Breast epithelium (tissue), 4 donors: ENCODE data around the gene IL18BP. TPM values are rescaled to one million over a fixed set of nuclear protein-coding genes. Genes with fewer than 3 reads are reported as not detected.

Experiments used
- DNase-seq, 2 donors: peaks; one replicate each; pipeline ENCODE4 v3.0.0-alpha.2; 2019; ENCODE audit warnings: low spot score in 2 of 2
- H3K27ac ChIP-seq, 2 donors: fragments of 200-600 bp; sonication (generic) in 1 of 2; one replicate each; pipeline ENCODE4 v1.5.1; 2016 to 2019; ENCODE audit warnings: mild to moderate bottlenecking in 1 of 2
- H3K27me3 ChIP-seq, 2 donors: fragments of 200-600 bp; sonication (generic) in 1 of 2; one replicate each; pipeline versions ENCODE4 v1.5.1 to v1.6.0; 2017 to 2019; ENCODE audit warnings: control low read depth in 1 of 2, mild to moderate bottlenecking in 1 of 2
- H3K36me3 ChIP-seq: fragments of 200-600 bp; one replicate; pipeline ENCODE4 v1.5.1; 2019
- H3K4me1 ChIP-seq, 2 donors: fragments of 200-600 bp; sonication (generic); one replicate each; pipeline ENCODE4 v1.5.1; 2016 to 2019; ENCODE audit warnings: control low read depth in 1 of 2
- H3K4me3 ChIP-seq, 3 donors: fragments of 200-600 bp; sonication (generic); 1 replicate in 2 of 3; 2 replicates in 1 of 3; pipeline ENCODE4 v1.5.1; 2016 to 2019; ENCODE audit warnings: mild to moderate bottlenecking in 3 of 3, moderate library complexity in 2 of 3
- H3K9me3 ChIP-seq, 2 donors: fragments of 200-600 bp; sonication (generic) in 1 of 2; one replicate each; pipeline ENCODE4 v1.5.1; 2016 to 2019; ENCODE audit warnings: control low read depth in 1 of 2
- POLR2A ChIP-seq: fragments of 450-650 bp; IDR thresholded peaks from one replicate; pipeline ENCODE4 v1.6.1; 2016; ENCODE audit warnings: antibody characterized with exemption, mild to moderate bottlenecking, moderate library complexity
- POLR2AphosphoS5 ChIP-seq, 3 donors: sonication (generic); formaldehyde crosslinking; IDR thresholded peaks; one replicate each; pipeline ENCODE4 v1.6.1; 2017; ENCODE audit warnings: antibody characterized with exemption in 3 of 3
- intact Hi-C: fragments of 100-400 bp; cut with DNase I; formaldehyde crosslinking; loops from one replicate; pipeline ENCODE4 v1.15.1; 2023; ENCODE audit warnings: low total_unique reads
- total RNA-seq, 3 donors: library from RNA; depleted of rRNA; stranded (reverse); fragments of >200 nt; gene quantifications; one replicate each; pipeline ENCODE4 v1.1.0, GENCODE V29; 2016
- TF ChIP-seq, protein P1 (sequence below), 3 donors: fragments of 450-650 bp; IDR thresholded peaks; one replicate each; pipeline ENCODE4 v1.5.1; 2016 to 2017; ENCODE audit warnings: antibody characterized with exemption in 3 of 3, mild to moderate bottlenecking in 3 of 3, moderate library complexity in 3 of 3

Gene IL18BP
- total RNA-seq, 3 donors from 2014 or later: 2.6 to 10.4 (median 10.2) TPM

- Histone ChIP-seq H3K4me1 (peaks cover 12% of the 10 kb centered on the region in 2 donors), H3K4me3 (no peak overlapping the region), H3K9me3 (no peaks in the 10 kb centered on the region), H3K27ac (peak overlapping the region; percentile 17 to 70), H3K27me3 (no peaks in the 10 kb centered on the region), H3K36me3 (peaks cover 32% of the 10 kb centered on the region)
- DNase-seq: peak in 1 of 2 donors; percentile 33
- intact Hi-C loops: loop anchor here (10.0 kb wide), 1 partner anchor 80 kb away; no protein-coding TSS in a partner anchor
- TF ChIP-seq, protein P1, sequence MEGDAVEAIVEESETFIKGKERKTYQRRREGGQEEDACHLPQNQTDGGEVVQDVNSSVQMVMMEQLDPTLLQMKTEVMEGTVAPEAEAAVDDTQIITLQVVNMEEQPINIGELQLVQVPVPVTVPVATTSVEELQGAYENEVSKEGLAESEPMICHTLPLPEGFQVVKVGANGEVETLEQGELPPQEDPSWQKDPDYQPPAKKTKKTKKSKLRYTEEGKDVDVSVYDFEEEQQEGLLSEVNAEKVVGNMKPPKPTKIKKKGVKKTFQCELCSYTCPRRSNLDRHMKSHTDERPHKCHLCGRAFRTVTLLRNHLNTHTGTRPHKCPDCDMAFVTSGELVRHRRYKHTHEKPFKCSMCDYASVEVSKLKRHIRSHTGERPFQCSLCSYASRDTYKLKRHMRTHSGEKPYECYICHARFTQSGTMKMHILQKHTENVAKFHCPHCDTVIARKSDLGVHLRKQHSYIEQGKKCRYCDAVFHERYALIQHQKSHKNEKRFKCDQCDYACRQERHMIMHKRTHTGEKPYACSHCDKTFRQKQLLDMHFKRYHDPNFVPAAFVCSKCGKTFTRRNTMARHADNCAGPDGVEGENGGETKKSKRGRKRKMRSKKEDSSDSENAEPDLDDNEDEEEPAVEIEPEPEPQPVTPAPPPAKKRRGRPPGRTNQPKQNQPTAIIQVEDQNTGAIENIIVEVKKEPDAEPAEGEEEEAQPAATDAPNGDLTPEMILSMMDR (IDR thresholded peaks at IDR 0.05): no peak
- no peak for TF ChIP-seq POLR2A
- no peak for TF ChIP-seq POLR2AphosphoS5 (IDR thresholded peaks at IDR 0.05)
Observed at GRCh38 chr11:72014761-72015320, 16.1 kb downstream of the IL18BP start.

DNA sequence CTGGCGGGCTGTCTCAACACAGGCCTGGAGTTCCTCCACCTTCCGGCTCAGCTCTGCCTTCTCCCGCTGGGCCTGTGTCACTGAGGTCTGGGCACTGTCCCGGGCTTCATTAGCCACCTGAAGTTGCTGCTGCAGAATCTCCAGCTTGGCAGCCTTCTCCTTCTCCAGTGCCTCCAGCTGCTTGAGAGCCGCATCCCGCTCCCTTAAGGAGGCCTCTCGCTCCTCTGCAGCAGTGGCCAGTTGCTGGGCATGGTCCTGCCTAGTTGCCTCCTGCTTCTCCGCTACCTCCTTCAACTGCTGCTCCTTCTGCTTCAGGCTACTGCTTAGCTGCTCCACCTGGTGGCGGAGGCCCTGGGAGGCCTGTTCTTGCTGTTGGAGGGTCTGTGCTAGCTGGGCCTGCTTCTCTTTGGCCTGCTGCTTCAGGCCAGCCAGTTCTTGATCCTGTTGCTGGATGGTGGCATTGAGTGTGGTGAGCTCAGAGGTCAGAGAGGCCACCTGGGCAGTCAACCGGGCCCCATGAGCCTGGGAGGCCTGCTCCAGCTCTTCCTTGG is 16.9 kb downstream of the IL18BP start:
- Histone ChIP-seq H3K27ac (peak overlapping the region in 1 of 2 donors; percentile 70), H3K4me1 (peaks cover 12% of the 10 kb centered on the region in 2 donors), H3K9me3 (no peaks in the 10 kb centered on the region), H3K27me3 (no peaks in the 10 kb centered on the region), H3K4me3 (no peak overlapping the region), H3K36me3 (peaks cover 32% of the 10 kb centered on the region)
- peak in 1 of 2 donors; percentile 35 for DNase-seq
- intact Hi-C loops: loop anchor here (10.0 kb wide), 1 partner anchor 79 kb away; no protein-coding TSS in a partner anchor
- TF ChIP-seq POLR2AphosphoS5 (IDR thresholded peaks at IDR 0.05) (no peak), POLR2A (no peak)
- TF ChIP-seq, protein P1 (IDR thresholded peaks at IDR 0.05): no peak

- no peak overlapping the region for H3K27ac ChIP-seq
- H3K4me1 ChIP-seq: peaks cover 9 to 12% of the 10 kb centered on the region in 2 donors
- peak in 1 of 2 donors; percentile 9 for DNase-seq
- TF ChIP-seq POLR2AphosphoS5 (IDR thresholded peaks at IDR 0.05) (no peak), POLR2A (no peak)
- TF ChIP-seq, protein P1 (IDR thresholded peaks at IDR 0.05): no peak
- intact Hi-C loops: loop anchor here (10.0 kb wide), 1 partner anchor 77 kb away; no protein-coding TSS in a partner anchor
- H3K27me3 ChIP-seq: no peaks in the 10 kb centered on the region
- H3K36me3 ChIP-seq: peaks cover 41% of the 10 kb centered on the region
- no peaks in the 10 kb centered on the region for H3K9me3 ChIP-seq
- no peak overlapping the region for H3K4me3 ChIP-seq
Observed at GRCh38 chr11:72018171-72018570, 19.5 kb downstream of the IL18BP start.

DNA sequence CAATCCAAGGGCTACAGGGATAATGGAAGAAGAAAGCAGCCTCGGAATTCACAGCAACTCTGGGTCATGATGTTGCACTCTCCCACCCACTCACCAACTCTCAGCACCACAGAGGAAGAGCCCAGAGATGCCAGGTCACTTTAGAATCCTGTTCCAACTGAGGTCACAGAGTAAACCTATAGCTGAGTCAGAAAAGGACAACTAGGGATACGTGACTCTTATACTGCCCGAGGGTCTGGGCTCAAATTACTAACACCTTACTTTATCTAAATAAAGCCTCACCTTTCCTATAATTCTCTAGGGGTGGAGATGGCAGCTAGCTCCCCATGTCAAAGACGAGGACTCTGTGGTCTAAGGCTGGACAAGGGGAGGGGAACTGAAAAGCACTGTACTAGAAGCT is 24.6 kb downstream of the IL18BP start:
- Histone ChIP-seq H3K4me3 (no peak overlapping the region), H3K9me3 (no peaks in the 10 kb centered on the region), H3K36me3 (peaks cover 17% of the 10 kb centered on the region), H3K4me1 (peaks cover 0 to 2% of the 10 kb centered on the region in 2 donors), H3K27ac (no peak overlapping the region), H3K27me3 (no peaks in the 10 kb centered on the region)
- intact Hi-C loops: loop anchor here (10.0 kb wide), 1 partner anchor 221 kb away; the partner anchor contains the start of gene PHOX2A
- TF ChIP-seq, protein P1 (IDR thresholded peaks at IDR 0.05): no peak
- TF ChIP-seq POLR2AphosphoS5 (IDR thresholded peaks at IDR 0.05): no peak
- TF ChIP-seq POLR2A: no peak
- no peak for DNase-seq
